Right atrium auricular region (tissue), 2 donors: ENCODE results near the gene CCDC71L. TPM values are rescaled to one million over a fixed set of nuclear protein-coding genes. Genes with fewer than 3 reads are reported as not detected.

Experiments
- DNase-seq: peaks from one replicate; pipeline ENCODE4 v3.0.0-alpha.2; 2019; ENCODE audit warnings: low spot score
- H3K27ac ChIP-seq, 2 donors: fragments of 200-600 bp; sonication (generic); 1 replicate in 1 of 2; 2 replicates in 1 of 2; pipeline ENCODE4 v1.5.1; 2016 to 2019
- H3K27me3 ChIP-seq, 2 donors: fragments of 200-600 bp; sonication (generic); one replicate each; pipeline versions ENCODE4 v1.5.1 to v1.6.0; 2017 to 2019
- H3K36me3 ChIP-seq: fragments of 200-600 bp; sonication (generic); one replicate; pipeline ENCODE4 v1.5.1; 2016
- H3K4me1 ChIP-seq, 2 donors: fragments of 200-600 bp; sonication (generic); one replicate each; pipeline versions ENCODE4 v1.5.1 to v1.6.0; 2017 to 2019
- H3K4me3 ChIP-seq, 2 donors: fragments of 200-600 bp; sonication (generic); 1 replicate in 1 of 2; 2 replicates in 1 of 2; pipeline ENCODE4 v1.5.1; 2017 to 2019; ENCODE audit warnings: mild to moderate bottlenecking in 1 of 2, moderate library complexity in 1 of 2
- H3K9me3 ChIP-seq, 2 donors: fragments of 200-600 bp; sonication (generic); one replicate each; pipeline ENCODE4 v1.5.1; 2019
- total RNA-seq, 2 donors: library from RNA; depleted of rRNA; stranded (reverse); fragments of >200 nt; gene quantifications; one replicate each; pipeline ENCODE4 v1.1.0, GENCODE V29; 2016
- TF ChIP-seq, protein P1 (sequence below), 2 donors: fragments of 200-600 bp; sonication (generic); IDR thresholded peaks; one replicate each; pipeline ENCODE4 v1.5.1; 2019; ENCODE audit warnings: antibody characterized with exemption in 2 of 2

Gene CCDC71L
- total RNA-seq, 2 donors from 2014 or later, result 17.5 to 20.9 TPM

DNA sequence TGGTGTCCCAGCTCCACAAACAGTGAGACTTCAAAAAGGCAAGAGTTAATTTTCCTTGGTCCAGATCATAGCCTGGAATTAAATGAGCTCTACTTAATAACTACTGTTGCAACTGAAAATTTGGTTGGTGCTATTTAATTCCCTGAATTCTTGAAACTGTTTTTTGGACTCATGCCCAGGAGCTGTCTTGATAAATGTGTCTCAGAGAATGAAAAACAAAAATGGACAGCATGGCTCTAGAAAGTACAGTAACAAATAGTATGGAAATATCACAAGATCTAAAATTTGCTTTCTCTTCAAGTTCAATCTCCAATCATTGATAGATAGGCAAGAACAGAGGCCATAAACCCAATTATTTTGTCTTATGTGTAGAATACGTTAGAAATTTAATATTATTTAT is 42.5 kb downstream of the CCDC71L start:
- Histone ChIP-seq H3K27ac (no peak overlapping the region), H3K4me3 (no peak overlapping the region), H3K4me1 (peaks cover 0 to 11% of the 10 kb centered on the region in 2 donors), H3K9me3 (peaks cover 0 to 13% of the 10 kb centered on the region in 2 donors), H3K36me3 (no peaks in the 10 kb centered on the region), H3K27me3 (no peaks in the 10 kb centered on the region)
- TF ChIP-seq, protein P1, sequence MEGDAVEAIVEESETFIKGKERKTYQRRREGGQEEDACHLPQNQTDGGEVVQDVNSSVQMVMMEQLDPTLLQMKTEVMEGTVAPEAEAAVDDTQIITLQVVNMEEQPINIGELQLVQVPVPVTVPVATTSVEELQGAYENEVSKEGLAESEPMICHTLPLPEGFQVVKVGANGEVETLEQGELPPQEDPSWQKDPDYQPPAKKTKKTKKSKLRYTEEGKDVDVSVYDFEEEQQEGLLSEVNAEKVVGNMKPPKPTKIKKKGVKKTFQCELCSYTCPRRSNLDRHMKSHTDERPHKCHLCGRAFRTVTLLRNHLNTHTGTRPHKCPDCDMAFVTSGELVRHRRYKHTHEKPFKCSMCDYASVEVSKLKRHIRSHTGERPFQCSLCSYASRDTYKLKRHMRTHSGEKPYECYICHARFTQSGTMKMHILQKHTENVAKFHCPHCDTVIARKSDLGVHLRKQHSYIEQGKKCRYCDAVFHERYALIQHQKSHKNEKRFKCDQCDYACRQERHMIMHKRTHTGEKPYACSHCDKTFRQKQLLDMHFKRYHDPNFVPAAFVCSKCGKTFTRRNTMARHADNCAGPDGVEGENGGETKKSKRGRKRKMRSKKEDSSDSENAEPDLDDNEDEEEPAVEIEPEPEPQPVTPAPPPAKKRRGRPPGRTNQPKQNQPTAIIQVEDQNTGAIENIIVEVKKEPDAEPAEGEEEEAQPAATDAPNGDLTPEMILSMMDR (IDR thresholded peaks at IDR 0.05), result no peak
- no peak for DNase-seq

DNA sequence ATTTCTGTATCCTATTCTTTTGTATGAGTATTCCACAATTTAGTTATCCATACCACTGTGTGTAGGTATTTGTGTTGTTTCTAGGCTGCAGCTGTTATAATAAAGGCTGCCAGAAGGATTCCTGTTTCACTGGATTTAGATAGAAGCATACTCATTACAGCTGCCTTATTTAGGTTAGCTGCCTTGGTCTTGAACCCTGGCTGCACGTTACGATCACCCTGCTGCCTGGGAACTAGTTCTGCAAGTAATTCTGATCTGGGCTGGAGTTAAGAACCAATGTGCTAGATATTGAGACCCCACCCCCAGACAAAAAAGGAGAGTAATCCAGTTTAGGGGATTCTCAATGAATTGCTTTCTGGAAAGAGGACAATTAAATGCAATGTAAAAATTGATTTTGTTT is 43.1 kb downstream of the CCDC71L start:
- TF ChIP-seq, protein P1 (IDR thresholded peaks at IDR 0.05), result no peak
- Histone ChIP-seq H3K27ac (no peak overlapping the region), H3K4me1 (peaks cover 0 to 11% of the 10 kb centered on the region in 2 donors), H3K4me3 (no peak overlapping the region), H3K36me3 (no peaks in the 10 kb centered on the region), H3K27me3 (no peaks in the 10 kb centered on the region), H3K9me3 (peaks cover 0 to 13% of the 10 kb centered on the region in 2 donors)
- no peak for DNase-seq

DNA sequence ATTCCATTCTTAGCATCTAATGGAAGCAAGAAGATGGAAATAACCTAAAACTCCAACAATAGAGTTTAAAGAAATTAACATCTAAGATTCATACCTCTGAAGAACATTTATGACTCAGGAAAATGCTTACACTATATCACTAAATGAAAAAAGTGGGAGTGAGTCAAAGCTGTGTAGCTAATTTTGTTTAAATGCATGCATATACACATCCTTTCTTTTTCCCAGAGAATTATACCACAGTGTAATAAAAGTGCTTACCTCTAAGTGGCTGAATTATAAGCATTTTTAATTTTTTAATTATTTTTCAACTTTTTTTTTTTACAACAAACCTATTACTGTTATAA is 44.3 kb downstream of the CCDC71L start:
- Histone ChIP-seq H3K36me3 (no peaks in the 10 kb centered on the region), H3K27ac (no peak overlapping the region), H3K27me3 (no peaks in the 10 kb centered on the region), H3K4me1 (peaks cover 0 to 11% of the 10 kb centered on the region in 2 donors), H3K4me3 (no peak overlapping the region), H3K9me3 (peaks cover 0 to 4% of the 10 kb centered on the region in 2 donors)
- DNase-seq, result no peak
- TF ChIP-seq, protein P1 (IDR thresholded peaks at IDR 0.05), result no peak

DNA sequence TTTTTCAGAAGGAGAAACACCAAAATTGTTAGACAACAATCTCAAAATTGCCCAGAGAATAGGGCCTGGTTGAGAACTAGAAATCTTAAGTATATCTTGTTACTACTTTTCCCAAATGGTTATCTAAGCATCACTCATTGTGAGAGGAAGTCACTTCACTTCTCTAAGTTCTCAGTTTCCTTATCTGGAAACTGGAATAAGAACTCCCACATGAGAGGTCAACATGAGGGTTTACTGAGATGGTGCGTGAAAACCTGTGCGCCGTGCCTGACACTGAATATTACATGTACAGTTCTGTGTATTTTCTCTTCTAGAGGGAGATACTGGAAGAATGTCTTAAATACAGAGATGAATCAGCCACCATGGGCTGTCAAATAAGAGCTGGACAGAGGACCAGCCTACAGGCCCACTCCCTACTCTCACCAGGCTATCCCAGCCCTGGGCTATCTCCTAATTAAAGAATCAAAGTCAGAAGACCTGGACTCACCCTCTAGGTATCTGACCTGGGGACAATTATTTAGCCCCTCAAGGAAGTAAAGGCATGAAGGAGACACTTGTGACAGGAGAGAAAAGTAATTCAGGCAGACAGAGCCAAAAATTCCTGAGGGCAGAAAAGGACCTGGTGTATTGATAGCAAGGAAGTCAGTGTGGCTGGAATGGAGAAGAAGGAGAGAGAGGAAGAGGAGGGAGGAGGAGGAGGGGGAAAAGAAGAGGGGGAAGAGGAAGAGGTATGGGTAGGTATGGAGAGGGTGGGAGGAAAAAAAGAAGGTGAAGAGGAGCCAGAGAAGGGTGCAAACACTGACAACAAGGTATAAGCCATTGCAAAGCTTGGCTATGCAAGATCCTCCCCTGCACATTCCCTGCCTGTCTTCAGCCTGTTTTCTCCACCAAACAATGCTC is 44.9 kb downstream of the CCDC71L start:
- peaks cover 0 to 11% of the 10 kb centered on the region in 2 donors for H3K4me1 ChIP-seq
- no peaks in the 10 kb centered on the region for H3K36me3 ChIP-seq
- TF ChIP-seq, protein P1 (IDR thresholded peaks at IDR 0.05), result no peak

DNA sequence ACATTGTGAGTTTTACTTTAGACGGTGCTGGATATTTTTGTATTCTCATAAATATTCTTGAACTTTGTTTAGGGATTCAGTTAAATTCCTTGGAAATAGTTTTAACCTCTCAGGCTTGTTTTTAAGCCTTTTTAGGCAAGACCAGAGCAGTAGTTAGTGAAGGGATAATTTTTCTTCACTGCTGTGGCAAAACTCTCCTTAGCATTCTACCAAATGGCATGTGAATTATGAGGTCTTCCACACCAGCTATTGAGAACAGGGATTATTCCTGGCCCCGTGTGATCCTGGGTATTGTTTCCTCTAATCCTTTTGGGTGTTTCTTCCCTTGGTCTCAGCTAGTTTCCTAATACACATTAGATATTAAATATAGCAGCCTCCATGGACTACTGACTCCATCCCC is 46.2 kb downstream of the CCDC71L start:
- no peaks in the 10 kb centered on the region for H3K9me3 ChIP-seq
- H3K4me1 ChIP-seq, result peaks cover 0 to 11% of the 10 kb centered on the region in 2 donors
- no peaks in the 10 kb centered on the region for H3K27me3 ChIP-seq
- H3K27ac ChIP-seq, result no peak overlapping the region
- TF ChIP-seq, protein P1 (IDR thresholded peaks at IDR 0.05), result no peak
- DNase-seq, result no peak
- no peak overlapping the region for H3K4me3 ChIP-seq
- no peaks in the 10 kb centered on the region for H3K36me3 ChIP-seq

More for the DNA sequence above, 44.9 kb downstream of the CCDC71L start:
- no peak for DNase-seq
- Histone ChIP-seq H3K4me3 (no peak overlapping the region), H3K27ac (no peak overlapping the region), H3K9me3 (no peaks in the 10 kb centered on the region), H3K27me3 (no peaks in the 10 kb centered on the region)
